ENCODE results near the gene TCF7. TPM values are rescaled to one million over a fixed set of nuclear protein-coding genes. Genes with fewer than 3 reads are reported as not detected.

The TCF7 gene
- 3.4 TPM for total RNA-seq
- long read RNA-seq, partial matches to known transcripts, result 1 of 6 reads
- long read RNA-seq, other reads (novel, unspliced or antisense), result 5 of 6 reads

DNA sequence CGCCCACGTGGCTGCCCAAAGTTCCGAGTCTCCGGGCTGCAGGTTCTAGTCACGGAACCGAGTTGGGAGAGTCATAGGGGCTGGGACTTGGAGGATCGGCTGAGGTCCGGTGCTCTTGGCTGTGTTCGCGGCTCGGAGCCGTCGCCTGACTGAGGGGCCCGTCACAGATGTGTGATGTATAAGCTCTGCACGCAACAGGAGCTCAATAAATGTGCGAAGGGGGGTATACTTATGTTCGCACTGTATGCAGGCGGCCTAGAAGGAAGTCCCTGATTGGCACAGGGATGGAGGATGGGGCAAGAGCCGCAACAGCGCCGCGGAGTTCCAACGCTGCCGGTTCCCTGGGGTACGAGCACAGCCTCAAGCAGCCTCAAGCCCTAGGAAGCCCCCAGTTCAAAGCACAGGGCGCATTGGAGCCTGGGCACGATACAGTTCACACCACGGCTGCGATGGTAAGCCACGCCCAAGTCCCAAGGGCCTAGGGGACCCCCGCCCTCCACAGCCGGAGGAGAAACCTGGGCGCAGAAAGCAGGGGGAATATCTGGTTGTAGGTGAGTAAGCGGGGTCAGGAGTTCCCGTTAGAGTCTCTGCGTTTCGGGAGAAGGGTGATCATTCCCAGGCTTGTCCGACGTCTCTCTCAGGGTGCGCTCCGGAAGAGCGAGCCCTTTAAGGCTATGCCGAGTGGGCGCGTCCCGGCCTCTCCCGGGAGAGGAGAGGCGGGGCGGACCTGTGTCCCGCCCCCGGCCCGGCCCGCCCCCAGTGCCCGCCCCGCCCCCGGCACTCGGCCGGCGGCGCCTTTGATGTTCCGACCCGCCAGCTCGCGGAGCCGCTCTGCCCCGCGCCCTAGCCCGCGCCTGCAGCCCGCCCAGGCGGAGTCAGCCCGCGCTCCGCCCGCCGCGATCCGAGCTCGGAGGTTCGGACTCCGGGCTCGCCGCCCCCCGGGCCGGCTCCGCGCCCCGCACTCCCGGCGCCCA lies at the start of gene TCF7:
TCF7 (plus strand) TSS at position 780 of the 974 bp plus-strand sequence. CDS start 226 bp downstream, outside the sequence.
- DNase-seq (peak; percentile 84), ATAC-seq (peak; percentile 96)
- intact Hi-C loops (cut with micrococcal nuclease), result no loop called here

DNA sequence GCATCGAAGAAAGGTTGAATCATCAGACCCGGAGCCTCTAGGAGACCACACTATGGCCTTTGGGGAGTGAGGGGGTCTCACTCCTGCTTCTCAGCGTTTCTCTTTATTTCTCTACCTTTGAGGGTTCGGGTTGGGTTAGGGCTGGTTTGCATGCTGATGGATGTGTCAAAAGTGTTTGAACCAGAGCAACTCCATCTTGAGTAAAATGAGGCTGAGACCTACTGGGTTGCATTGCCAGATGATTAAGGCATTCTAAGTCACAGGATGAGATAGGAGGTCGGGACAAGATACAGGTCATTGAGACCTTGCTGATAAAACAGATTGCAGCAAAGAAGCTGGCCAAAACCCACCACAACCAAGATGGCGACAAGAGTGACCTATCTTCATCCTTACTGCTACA lies 44.9 kb upstream of the TCF7 start:
- ATAC-seq, result no peak
- intact Hi-C loops (cut with micrococcal nuclease), result no loop called here
- DNase-seq, result no peak

DNA sequence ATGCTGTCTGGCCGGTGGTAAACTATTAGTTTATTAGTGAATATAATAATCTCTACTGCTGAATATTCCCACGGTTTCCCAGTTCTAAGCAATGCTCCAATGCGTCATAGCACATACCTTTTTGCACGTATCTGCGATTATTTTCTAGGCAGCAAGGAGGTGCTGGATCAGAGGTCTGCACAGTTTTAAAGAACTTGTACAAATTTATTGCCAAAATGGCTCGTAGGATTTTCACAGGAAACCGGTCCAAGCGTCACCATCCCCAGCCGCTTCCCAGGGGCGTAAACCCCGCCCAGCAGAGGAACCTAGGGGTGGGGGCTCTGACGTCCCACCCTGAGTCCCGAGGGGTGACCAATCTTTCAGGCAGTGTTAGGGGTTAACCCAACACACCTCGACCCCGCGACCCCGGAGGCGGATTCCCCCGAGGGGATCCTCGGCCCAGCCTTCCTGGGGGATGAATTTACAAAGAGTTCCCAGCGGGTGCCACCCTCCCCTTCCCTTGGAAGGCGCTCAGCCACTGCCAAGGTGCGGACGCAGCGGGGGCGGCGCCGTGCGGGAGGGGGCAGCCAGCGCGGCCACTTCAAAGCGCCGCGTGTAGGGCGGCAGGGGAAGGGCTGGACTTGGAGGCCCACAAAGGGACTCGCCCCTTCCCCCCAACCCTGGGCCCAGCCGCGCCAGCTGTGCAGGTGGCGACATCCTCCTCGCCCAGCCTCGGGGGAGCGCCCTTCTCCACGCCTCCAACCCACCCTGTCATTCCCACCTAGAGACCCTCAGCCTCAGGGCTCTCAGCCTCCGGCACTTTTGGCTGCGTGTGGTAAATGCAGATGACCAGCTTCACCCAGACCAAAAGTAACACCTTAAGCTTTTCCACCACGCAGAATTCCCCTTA lies 43.5 kb upstream of the TCF7 start:
- DNase-seq (no peak), ATAC-seq (peak; percentile 48)
- intact Hi-C loops (cut with micrococcal nuclease), result no loop called here

DNA sequence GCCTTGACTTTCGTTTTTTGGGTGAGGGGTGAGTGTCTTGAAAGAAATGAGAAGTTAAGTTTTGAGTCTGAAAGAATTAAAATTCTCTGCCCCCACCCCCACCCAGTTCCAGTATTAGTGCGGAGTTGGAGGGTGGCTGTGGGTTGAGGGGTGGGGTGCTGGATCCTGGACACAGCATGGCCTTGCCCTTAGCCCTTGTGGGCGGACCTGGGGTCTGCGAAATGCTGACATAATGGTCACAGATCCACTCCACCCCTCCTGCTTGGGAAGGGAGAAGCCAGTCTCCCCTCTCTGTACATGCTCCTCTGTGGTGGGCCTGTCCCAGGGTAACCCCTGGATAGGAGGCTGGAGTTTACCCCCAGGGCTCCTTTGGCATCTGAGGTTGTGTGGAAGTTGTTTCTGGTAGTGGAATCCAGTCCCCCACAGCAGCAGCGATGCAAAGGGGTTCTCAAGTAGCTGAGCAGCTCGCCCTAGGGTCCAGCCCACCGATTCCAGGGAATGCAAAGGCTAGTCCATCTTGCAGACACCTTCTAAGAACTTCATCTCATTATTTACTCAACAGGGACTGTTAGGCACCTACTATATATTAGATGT lies 42.8 kb upstream of the TCF7 start:
- no peak for ATAC-seq
- intact Hi-C loops (cut with micrococcal nuclease), result no loop called here
- no peak for DNase-seq

DNA sequence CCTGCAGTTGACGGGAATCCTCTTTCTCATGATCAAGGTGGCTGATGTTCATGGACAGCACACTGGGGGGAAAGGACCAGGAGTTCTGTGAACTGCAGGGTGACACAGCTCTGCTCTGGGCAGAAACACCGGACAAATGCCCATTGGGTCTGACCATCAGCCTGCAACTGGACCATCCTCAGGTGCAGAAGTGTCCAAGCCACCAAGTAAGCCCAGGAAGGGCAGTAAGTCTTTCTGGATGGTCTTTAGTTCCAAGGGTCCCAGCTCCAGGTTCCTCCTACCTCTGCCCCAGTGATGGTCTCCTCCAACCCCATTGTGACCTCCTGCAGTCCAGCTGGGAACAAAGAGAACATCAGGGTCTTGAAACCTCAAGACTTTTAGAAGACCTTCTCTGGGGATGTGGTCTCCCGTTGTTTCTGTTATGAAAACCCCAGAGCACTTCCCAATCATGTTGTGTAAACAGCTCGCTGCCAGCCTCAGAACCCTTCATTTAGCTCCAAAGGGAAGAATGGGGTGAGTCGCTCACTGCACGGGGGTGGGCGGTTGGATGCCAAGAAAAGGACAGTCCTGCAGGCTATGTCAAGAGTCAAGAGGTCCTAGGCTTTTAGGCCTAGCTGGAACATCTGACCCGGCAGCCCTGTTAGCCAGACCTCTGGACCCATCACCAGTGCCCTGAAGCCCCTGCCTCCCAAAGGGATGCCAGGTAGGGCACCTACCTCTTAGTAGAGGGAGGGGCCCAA lies 41.8 kb upstream of the TCF7 start:
- ATAC-seq (no peak), DNase-seq (no peak)
- intact Hi-C loops (cut with micrococcal nuclease), result no loop called here

DNA sequence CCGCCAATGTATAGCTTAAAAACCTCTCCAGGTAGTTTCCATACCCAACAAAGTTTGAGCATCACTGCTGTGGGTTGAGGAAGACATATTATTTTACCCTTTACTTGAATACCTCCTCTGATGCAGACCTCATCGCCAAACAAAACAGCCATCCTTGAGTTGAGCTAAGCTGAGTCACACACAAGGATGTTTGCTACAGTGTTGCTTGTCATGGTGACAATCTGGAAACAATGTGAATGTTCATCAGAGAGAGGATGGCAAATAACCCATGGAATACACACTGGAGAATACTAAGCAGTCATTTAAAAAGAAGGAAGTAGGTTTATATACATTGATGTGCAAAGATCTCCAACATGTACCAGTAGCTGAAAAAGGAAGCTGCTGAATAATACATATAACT lies 41.1 kb upstream of the TCF7 start:
- no peak for DNase-seq
- intact Hi-C loops (cut with micrococcal nuclease), result no loop called here
- no peak for ATAC-seq

DNA sequence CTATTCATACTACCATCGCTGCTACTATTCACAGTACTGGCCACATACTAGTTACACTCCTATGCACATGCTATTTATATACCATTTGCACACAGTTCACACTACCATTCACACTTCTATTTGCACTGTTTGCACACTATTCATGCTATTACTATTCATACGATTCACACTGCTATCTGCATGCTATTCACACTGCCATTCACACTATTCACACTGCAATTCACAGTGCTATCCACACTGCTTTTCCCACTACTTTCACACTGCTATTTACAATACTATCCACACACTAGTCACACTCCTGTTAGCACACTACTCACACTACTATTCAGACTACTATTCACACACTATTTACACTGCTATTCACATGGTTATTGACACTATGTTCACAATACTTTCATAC lies 39.4 kb upstream of the TCF7 start:
- ATAC-seq (no peak), DNase-seq (no peak)
- intact Hi-C loops (cut with micrococcal nuclease), result no loop called here

DNA sequence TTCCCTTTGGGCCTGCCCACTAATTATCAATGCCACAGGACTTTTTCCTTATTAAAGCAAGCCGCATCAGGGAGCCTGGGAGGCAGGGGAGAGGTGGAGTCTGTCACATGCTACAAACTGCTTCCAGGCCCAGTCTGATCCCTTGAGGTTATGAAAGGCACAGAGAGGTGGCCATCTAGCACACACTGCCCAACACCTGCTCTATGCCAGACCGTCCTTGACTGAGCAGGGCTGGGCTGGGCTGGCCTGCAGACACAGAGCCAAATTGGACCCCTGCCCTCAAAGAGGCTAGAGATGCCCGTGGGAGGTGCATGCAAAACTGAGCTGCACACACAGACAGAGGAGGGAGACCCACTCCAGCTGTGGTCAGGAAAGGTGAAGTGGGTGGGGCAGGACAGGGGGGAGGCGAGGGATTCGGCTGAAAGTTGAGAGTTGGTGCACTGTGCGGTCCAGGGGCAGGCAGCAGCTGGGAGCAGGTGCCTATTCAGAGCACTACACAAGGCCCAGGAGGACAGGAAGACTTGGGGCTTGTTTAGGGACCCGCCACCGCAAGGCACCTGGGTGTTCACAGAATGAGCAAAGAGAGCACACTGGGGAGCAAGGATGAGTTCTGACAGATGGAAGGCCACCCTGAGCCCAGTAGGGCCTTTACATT lies 36.4 kb upstream of the TCF7 start:
- peak; percentile 71 for ATAC-seq
- no peak for DNase-seq
- intact Hi-C loops (cut with micrococcal nuclease), result no loop called here

DNA sequence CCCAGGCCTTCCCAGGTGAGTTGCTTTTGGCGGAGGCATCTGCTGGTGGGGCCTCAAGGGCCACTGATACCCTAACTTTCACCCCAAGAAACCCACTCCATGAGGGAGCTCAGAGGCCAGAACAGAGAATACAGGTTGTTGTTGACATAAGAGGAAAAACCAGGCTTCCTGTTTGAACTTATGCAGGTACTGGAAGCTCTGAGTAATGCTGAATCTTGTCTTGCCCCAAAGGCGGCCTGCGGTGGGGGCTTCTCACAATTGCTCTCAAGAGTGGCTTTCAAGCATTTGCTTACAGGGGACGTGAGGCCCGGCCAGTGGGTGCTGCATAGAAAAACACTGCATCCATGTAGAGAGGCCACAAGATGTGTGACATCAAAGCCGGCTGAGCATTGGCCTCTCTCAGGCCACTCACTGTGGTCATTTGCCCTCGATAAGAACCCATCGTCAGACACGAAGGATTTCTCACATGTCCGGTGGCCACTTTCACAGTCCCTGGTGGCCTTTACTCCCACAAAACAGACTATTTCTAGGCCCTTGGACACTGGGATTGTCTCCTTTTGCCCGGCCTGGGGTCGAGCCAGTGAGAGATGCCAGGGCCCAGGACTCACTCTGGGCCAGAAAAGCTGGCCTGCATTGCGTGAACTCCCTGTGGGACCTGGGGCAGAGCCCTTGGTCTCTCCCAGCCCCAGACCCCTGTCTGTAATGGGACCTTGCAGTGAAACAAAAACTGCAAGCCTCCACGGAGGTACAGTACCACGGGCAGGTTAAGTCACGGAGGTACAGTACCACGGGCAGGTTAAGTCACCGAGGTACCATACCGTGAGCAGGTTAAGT lies 34.5 kb upstream of the TCF7 start:
- intact Hi-C loops (cut with micrococcal nuclease), result no loop called here
- ATAC-seq (no peak), DNase-seq (no peak)

DNA sequence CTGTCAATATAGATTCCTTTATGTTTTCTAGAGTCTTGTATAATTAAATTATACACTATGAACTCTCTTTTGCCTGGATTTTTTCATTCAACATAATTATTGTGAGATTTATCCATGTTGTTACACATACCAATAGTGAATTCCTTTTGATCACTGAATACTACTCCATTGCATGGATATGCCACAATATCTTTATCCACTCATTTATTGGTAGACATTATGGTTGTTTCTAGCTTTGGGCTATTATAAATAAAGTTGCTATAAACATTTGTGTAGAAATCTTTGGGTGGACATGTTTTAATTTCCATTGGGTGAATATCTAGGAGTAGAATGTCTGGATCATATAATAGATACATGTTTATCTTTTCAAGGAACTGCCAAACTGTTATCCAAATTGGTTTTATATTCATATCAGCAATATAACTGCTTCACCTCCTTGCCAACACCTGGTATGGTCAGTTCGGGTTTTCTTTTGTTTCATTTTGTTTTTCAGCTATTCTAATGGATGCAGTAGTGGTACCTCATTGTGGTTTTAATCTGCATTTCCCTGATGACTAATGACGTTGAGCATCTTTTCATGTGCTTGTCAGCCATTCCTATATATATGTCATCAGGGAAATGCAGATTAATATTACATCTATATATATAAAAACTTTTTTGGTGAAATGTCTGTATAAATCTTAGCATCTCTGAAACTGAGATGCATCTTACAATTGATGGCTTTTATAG lies 32.1 kb upstream of the TCF7 start:
- intact Hi-C loops (cut with micrococcal nuclease), result no loop called here
- DNase-seq (no peak), ATAC-seq (no peak)

DNA sequence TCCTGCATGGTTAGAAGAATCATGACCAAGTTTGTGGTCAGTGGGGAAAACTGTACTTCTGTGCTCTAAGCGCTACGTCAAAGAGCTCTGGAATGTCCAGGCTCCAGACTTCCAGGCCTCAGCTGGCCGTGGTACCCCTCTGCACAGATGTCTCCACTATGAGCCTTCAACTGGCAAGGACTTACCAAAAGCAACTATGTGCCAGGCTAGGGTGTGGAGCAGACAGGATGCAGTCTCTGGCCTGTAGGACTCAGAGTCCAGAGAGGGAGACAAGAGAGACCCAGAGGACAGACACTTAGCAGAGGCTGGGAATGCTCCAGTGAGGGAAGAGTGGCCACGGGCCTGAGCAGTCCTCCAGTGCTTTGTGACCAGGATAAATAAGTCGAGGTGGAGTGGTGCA lies 31.0 kb upstream of the TCF7 start:
- DNase-seq (no peak), ATAC-seq (no peak)
- intact Hi-C loops (cut with micrococcal nuclease), result no loop called here

DNA sequence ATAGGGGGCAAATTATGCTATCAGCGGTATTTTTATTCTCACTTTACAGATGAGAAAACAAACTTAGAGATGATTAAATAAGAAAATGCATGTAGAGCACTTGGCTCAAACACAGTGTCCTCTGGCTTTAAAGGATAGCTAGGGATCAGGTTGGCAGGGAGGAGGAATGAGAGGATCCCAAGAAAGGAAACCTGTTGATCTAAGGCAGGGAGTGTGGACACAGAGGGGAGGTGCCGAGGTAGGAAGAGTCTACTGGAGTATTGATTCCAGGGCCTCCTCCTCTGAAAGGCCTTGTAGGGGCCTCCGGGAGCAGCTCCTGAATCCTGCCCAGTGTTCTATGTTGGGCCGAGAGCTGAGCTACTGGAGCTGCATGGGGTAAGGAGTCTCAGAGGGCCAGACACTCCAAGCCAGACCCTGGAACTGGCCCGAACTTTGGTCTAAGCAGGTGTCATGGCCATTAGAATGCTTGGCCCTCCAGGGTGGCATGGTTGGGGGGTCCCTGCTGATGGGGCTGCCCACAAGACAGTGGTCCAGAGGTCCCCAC lies 30.4 kb upstream of the TCF7 start:
- intact Hi-C loops (cut with micrococcal nuclease), result no loop called here
- DNase-seq, result no peak
- ATAC-seq, result no peak

DNA sequence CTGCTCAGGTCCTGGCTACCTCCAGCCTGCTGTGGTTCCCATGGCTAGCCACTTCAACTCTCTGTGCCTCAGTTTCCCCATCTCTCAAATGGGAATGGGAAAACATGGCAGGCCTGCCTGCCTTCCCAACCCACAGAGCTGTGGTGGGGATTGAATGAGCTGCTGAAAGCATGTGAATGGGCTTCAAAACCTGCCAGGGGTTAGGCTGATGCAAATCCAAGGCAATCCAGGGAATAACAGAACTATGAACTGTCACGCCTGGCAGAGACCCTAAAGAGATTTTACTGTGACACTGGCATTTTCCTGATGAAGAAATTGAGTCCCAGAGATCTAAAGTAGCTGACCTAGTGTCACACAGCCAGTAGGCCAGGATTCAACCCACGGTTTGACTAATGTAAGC lies 29.9 kb upstream of the TCF7 start:
- DNase-seq (no peak), ATAC-seq (no peak)
- intact Hi-C loops (cut with micrococcal nuclease), result no loop called here

DNA sequence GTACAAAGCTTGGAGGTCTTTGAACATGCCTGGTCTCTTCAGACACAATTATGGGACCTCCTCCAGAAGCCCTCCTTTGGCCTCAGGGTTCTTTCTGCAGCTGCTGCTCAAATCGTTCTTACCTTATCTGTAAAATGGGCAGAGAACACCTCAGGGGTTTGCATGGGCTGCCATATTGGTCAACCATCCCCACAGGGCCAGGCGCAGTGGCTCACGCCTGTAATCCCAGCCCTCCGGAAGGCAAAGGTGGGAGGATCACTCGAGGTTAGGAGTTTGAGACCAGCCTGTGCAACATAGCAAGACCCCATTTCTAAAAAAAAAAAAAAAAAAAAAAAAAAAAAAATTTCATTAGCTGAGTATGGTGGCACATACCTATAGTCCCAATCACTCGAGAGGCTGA lies 29.1 kb upstream of the TCF7 start:
- intact Hi-C loops (cut with micrococcal nuclease), result no loop called here
- ATAC-seq (no peak), DNase-seq (no peak)

DNA sequence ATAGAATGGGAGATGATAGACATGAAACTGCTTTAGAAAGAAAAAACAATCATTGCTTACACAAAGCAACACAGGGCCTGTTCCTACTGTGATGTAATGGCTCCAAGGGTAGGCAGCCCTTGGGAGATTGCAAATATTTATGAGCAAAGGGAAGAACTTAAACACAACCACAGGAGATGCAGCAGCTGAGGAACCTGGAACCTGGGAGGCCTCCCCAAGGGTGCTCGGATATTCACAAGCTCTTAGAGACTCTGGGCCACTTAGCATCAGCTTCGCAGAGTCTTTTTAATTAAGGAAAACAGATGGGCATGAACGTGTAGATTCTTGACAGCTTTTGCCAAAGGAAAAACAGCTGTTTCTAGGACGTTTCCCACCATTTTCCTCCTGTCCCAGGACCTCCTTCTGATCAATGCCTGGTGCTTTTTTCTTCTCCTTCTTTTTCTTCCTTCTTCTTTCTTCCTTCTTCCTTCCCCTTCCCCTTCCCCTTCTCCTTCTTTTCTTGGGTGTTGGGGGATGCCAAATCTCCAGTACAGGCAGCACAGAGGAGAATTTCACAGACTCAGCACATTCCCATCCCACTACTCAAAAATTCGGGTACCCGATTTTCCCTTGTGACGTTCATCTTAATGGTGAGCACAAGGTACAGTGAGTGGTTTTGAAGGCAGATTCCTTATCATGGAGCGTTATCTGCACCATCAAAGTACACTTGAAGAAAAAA lies 28.1 kb upstream of the TCF7 start:
- intact Hi-C loops (cut with micrococcal nuclease), result no loop called here
- ATAC-seq, result no peak
- DNase-seq, result no peak

DNA sequence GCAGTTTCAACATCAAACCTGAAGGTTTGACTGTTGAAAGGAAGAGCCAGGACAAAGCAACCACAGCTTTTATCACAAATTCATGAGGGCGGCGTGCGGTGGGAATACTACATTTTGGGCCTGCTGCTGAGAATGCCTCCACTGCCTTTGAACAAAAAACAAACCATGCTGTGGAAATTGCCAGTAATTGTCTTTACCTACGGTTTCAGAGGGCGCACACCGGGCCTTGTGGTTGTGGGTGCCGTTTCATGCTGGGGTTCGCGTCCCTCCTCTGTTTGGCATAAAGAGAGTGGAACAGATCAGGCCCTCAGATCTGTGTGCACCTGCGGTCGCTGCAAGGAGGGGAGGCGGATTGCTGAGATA lies 27.6 kb upstream of the TCF7 start:
- ATAC-seq, result no peak
- no peak for DNase-seq
- intact Hi-C loops (cut with micrococcal nuclease), result no loop called here

Data from left ventricle myocardium superior (tissue), 1 donor.